ENCODE measurements around the gene TMEFF2. TPM values are rescaled to one million over a fixed set of nuclear protein-coding genes. Genes with fewer than 3 reads are reported as not detected.

The TMEFF2 gene
- total and polyA plus RNA-seq, 2 experiments from 2014 or later: 1.7 to 2.2 TPM

DNA sequence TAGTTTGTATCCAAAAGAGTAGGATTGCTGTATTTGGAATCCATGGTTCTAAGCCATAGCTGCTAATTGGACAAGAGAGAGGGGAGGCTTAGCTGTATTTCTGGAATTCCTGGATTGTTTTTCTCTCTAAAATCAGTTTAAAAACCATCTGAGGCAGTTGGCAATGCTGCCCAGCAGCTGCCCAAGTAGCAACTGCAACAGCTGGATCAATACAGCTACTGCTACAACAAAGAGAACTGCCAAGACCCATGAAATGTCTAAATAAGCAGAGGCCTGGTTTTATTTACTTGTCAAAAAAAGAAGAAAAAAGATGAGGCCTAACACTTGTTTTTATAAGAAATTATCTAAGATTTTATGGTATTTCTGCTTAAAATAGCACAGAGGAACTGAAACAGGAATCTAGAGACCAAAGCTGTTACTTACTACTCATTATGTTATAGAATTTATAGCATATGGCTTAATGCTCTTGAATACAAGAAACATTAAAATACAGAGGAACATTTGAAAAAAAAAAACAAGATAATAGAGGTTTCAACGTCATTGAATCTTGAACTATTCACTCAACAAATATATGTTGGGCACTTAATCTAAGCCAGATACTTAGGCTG lies 39.1 kb downstream of the TMEFF2 start:
- Histone ChIP-seq H3F3A (replicated peaks; ENCODE audit: low read depth) (no peaks in the 10 kb centered on the region), H3K9me2 (ENCODE audit: insufficient read depth) (peaks cover 11% of the 10 kb centered on the region; the same call in 1 of the 2 replicates), H4K20me1 (replicated peaks; ENCODE audit: insufficient read depth) (no peaks in the 10 kb centered on the region), H3K27me3 (ENCODE audit: insufficient read depth) (no peaks in the 10 kb centered on the region), H3K4me2 (no peak overlapping the region), H3K36me3 (ENCODE audit: insufficient read depth) (no peaks in the 10 kb centered on the region), H3K27ac (ENCODE audit: low read depth) (no peak overlapping the region), H3K79me2 (replicated peaks; ENCODE audit: insufficient read depth) (no peaks in the 10 kb centered on the region), H3K4me1 (ENCODE audit: insufficient read depth) (0 out of 2 replicates have a peak, but pooled peaks cover 4% of the 10 kb centered on the region), H3K4me3 (no peak overlapping the region), H2AFZ (no peak overlapping the region)
- ATAC-seq (no peak), DNase-seq (ENCODE audit: low spot score) (no peak)
- Mint-ChIP-seq H3K4me1 (peaks cover 8% of the 10 kb centered on the region), H3K9me3 (no peaks in the 10 kb centered on the region), H3K27ac (no peak overlapping the region), H3K36me3 (ENCODE audit: low read depth) (no peaks in the 10 kb centered on the region), H3K27me3 (ENCODE audit: insufficient read depth, low read depth, poor library complexity) (no peaks in the 10 kb centered on the region), H3K4me3 (no peak overlapping the region)
- TF ChIP-seq POLR2AphosphoS5 (IDR thresholded peaks at IDR 0.05; ENCODE audit: low read depth): no peak
- TF ChIP-seq EZH2 (IDR thresholded peaks at IDR 0.05; ENCODE audit: low read depth, unreplicated experiment): no peak
- no peak for TF ChIP-seq ZNF331 (CRISPR knock-in tag; IDR thresholded peaks at IDR 0.05; ENCODE audit: low read depth)
- no peak for TF ChIP-seq NANOG (IDR thresholded peaks at IDR 0.05; ENCODE audit: borderline replicate concordance)

DNA sequence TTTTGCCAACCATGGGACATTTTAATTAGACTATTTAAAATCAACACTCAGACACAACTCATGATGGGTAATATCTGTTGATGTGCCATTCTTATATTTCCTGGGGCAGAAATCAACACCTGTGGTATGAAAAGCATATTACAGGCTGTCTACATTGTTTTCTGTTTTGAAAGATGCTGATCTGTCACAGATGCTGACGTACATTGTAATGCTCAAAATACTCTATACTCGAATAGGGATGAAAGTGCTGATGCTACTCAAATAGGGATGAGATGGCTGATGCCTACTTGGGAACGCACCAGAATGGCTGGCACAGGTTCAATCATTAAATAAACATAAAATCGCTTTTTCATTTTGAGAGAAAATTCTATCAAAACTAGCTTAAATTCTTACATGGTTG lies 41.2 kb downstream of the TMEFF2 start:
- Histone ChIP-seq H3K27ac (ENCODE audit: low read depth) (no peak overlapping the region), H3F3A (replicated peaks; ENCODE audit: low read depth) (no peaks in the 10 kb centered on the region), H3K4me1 (ENCODE audit: insufficient read depth) (no peaks in the 10 kb centered on the region), H4K20me1 (replicated peaks; ENCODE audit: insufficient read depth) (no peaks in the 10 kb centered on the region), H3K4me2 (no peak overlapping the region), H2AFZ (no peak overlapping the region), H3K36me3 (ENCODE audit: insufficient read depth) (no peaks in the 10 kb centered on the region), H3K79me2 (replicated peaks; ENCODE audit: insufficient read depth) (no peaks in the 10 kb centered on the region), H3K9me2 (ENCODE audit: insufficient read depth) (peaks cover 11% of the 10 kb centered on the region; the same call in 1 of the 2 replicates), H3K4me3 (no peak overlapping the region), H3K27me3 (ENCODE audit: insufficient read depth) (no peaks in the 10 kb centered on the region)
- Mint-ChIP-seq H3K9me3 (no peaks in the 10 kb centered on the region), H3K4me3 (no peak overlapping the region), H3K36me3 (ENCODE audit: low read depth) (no peaks in the 10 kb centered on the region), H3K4me1 (no peaks in the 10 kb centered on the region), H3K27me3 (ENCODE audit: insufficient read depth, low read depth, poor library complexity) (no peaks in the 10 kb centered on the region), H3K27ac (no peak overlapping the region)
- ATAC-seq: no peak
- DNase-seq (ENCODE audit: low spot score): no peak
- no peak for TF ChIP-seq EZH2phosphoT487 (IDR thresholded peaks at IDR 0.05; ENCODE audit: unreplicated experiment)
- no peak for TF ChIP-seq CREB1 (CRISPR knock-in tag; IDR thresholded peaks at IDR 0.05; ENCODE audit: low read depth)
- TF ChIP-seq EZH2 (IDR thresholded peaks at IDR 0.05; ENCODE audit: low read depth, unreplicated experiment): no peak
- TF ChIP-seq, protein P1, sequence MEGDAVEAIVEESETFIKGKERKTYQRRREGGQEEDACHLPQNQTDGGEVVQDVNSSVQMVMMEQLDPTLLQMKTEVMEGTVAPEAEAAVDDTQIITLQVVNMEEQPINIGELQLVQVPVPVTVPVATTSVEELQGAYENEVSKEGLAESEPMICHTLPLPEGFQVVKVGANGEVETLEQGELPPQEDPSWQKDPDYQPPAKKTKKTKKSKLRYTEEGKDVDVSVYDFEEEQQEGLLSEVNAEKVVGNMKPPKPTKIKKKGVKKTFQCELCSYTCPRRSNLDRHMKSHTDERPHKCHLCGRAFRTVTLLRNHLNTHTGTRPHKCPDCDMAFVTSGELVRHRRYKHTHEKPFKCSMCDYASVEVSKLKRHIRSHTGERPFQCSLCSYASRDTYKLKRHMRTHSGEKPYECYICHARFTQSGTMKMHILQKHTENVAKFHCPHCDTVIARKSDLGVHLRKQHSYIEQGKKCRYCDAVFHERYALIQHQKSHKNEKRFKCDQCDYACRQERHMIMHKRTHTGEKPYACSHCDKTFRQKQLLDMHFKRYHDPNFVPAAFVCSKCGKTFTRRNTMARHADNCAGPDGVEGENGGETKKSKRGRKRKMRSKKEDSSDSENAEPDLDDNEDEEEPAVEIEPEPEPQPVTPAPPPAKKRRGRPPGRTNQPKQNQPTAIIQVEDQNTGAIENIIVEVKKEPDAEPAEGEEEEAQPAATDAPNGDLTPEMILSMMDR (conservative IDR thresholded peaks at IDR 0.05; ENCODE audit: low read depth in 2 of 2): no peak
- TF ChIP-seq NANOG (IDR thresholded peaks at IDR 0.05; ENCODE audit: borderline replicate concordance): no peak
- TF ChIP-seq STAT1 (IDR thresholded peaks at IDR 0.05; ENCODE audit: unreplicated experiment): no peak
- no peak for TF ChIP-seq ZNF114 (CRISPR knock-in tag; IDR thresholded peaks at IDR 0.05)
- TF ChIP-seq, protein P2, sequence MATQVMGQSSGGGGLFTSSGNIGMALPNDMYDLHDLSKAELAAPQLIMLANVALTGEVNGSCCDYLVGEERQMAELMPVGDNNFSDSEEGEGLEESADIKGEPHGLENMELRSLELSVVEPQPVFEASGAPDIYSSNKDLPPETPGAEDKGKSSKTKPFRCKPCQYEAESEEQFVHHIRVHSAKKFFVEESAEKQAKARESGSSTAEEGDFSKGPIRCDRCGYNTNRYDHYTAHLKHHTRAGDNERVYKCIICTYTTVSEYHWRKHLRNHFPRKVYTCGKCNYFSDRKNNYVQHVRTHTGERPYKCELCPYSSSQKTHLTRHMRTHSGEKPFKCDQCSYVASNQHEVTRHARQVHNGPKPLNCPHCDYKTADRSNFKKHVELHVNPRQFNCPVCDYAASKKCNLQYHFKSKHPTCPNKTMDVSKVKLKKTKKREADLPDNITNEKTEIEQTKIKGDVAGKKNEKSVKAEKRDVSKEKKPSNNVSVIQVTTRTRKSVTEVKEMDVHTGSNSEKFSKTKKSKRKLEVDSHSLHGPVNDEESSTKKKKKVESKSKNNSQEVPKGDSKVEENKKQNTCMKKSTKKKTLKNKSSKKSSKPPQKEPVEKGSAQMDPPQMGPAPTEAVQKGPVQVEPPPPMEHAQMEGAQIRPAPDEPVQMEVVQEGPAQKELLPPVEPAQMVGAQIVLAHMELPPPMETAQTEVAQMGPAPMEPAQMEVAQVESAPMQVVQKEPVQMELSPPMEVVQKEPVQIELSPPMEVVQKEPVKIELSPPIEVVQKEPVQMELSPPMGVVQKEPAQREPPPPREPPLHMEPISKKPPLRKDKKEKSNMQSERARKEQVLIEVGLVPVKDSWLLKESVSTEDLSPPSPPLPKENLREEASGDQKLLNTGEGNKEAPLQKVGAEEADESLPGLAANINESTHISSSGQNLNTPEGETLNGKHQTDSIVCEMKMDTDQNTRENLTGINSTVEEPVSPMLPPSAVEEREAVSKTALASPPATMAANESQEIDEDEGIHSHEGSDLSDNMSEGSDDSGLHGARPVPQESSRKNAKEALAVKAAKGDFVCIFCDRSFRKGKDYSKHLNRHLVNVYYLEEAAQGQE (IDR thresholded peaks at IDR 0.05; ENCODE audit: unreplicated experiment): no peak
- TF ChIP-seq JUNB (IDR thresholded peaks at IDR 0.05; ENCODE audit: unreplicated experiment): no peak
